ENCODE results near the gene TSPAN5. TPM values are rescaled to one million over a fixed set of nuclear protein-coding genes. Genes with fewer than 3 reads are reported as not detected.
"Not testable (repeated sequence)": the region's sequence is repeated elsewhere in the genome, so short reads cannot be mapped to it uniquely, and the experiment has no call there.

Gene TSPAN5
- total RNA-seq: 12.9 TPM

GRCh38 chr4:98658287-98659105, at the start of gene TSPAN5:
Gene TSPAN5 (minus strand): TSS chr4:98658611.
- peak; percentile 83 for ATAC-seq

- ATAC-seq: no peak
Measured at GRCh38 chr4:98706935-98707334, 48.5 kb upstream of the TSPAN5 start.

GRCh38 chr4:98706200-98706813, 47.9 kb upstream of the TSPAN5 start:
- ATAC-seq: no peak

- not testable (repeated sequence) for ATAC-seq
Measured at GRCh38 chr4:98705586-98705985, 47.2 kb upstream of the TSPAN5 start.

- no peak for ATAC-seq
Measured at GRCh38 chr4:98700656-98701055, 42.2 kb upstream of the TSPAN5 start.

GRCh38 chr4:98694076-98694475, 35.7 kb upstream of the TSPAN5 start:
- ATAC-seq: peak; percentile 100

GRCh38 chr4:98692411-98692810, 34.0 kb upstream of the TSPAN5 start:
- no peak for ATAC-seq

GRCh38 chr4:98691588-98691987, 33.2 kb upstream of the TSPAN5 start:
- no peak for ATAC-seq

- no peak for ATAC-seq
Measured at GRCh38 chr4:98689507-98690174, 31.2 kb upstream of the TSPAN5 start.

GRCh38 chr4:98688411-98689290, 30.2 kb upstream of the TSPAN5 start:
- ATAC-seq: peak; percentile 73

GRCh38 chr4:98687876-98688275, 29.5 kb upstream of the TSPAN5 start:
- ATAC-seq: no peak

- ATAC-seq: no peak
Measured at GRCh38 chr4:98686847-98687246, 28.4 kb upstream of the TSPAN5 start.

- no peak for ATAC-seq
Measured at GRCh38 chr4:98686043-98686707, 27.8 kb upstream of the TSPAN5 start.

- ATAC-seq: no peak
Measured at GRCh38 chr4:98685225-98686042, 27.0 kb upstream of the TSPAN5 start.

- ATAC-seq: no peak
Measured at GRCh38 chr4:98682719-98683118, 24.3 kb upstream of the TSPAN5 start.

- no peak for ATAC-seq
Measured at GRCh38 chr4:98680806-98681205, 22.4 kb upstream of the TSPAN5 start.

- no peak for ATAC-seq
Measured at GRCh38 chr4:98679738-98680137, 21.3 kb upstream of the TSPAN5 start.

GRCh38 chr4:98677799-98678198, 19.4 kb upstream of the TSPAN5 start:
- ATAC-seq: no peak

GRCh38 chr4:98674404-98675173, 16.2 kb upstream of the TSPAN5 start:
- ATAC-seq: no peak

GRCh38 chr4:98673978-98674377, 15.6 kb upstream of the TSPAN5 start:
- ATAC-seq: no peak
